Mesodermal cell (in vitro differentiated cells): ENCODE data around the gene TRIM33.
"Not testable (repeated sequence)": the region's sequence is repeated elsewhere in the genome, so short reads cannot be mapped to it uniquely, and the experiment has no call there.

Source experiments
- H3K27ac ChIP-seq: 2 replicates; pipeline ENCODE4 v1.7.0; 2013; ENCODE audit warnings: mild to moderate bottlenecking, low read depth, low read length, moderate library complexity; ENCODE audit not compliant: severe bottlenecking
- H3K36me3 ChIP-seq: 2 replicates; pipeline ENCODE4 v1.7.1; 2013; ENCODE audit warnings: mild to moderate bottlenecking, low read length, moderate library complexity; ENCODE audit not compliant: control insufficient read depth, insufficient read depth
- H3K4me1 ChIP-seq: one replicate; pipeline ENCODE4 v1.7.1; 2013; ENCODE audit warnings: mild to moderate bottlenecking, low read length; ENCODE audit not compliant: insufficient read depth, control insufficient read depth, poor library complexity, severe bottlenecking
- H3K4me3 ChIP-seq: 2 replicates; pipeline ENCODE4 v1.7.0; 2013; ENCODE audit warnings: low read length, control low read depth, mild to moderate bottlenecking; ENCODE audit not compliant: insufficient read depth, poor library complexity, severe bottlenecking; ENCODE audit errors: extremely low read depth
- H3K9me3 ChIP-seq: 2 replicates; pipeline ENCODE4 v1.7.1; 2013; ENCODE audit warnings: mild to moderate bottlenecking, low read length, moderate library complexity; ENCODE audit not compliant: control insufficient read depth
- WGBS, 2 experiments: methylation state at CpG; one replicate each; pipeline ENCODE4 v1.1.5; 2013; ENCODE audit warnings: missing lambda C conversion rate in 2 of 2; ENCODE audit not compliant: insufficient coverage in 2 of 2; 5-methylcytosine and 5-hydroxymethylcytosine counted together

Gene TRIM33

DNA sequence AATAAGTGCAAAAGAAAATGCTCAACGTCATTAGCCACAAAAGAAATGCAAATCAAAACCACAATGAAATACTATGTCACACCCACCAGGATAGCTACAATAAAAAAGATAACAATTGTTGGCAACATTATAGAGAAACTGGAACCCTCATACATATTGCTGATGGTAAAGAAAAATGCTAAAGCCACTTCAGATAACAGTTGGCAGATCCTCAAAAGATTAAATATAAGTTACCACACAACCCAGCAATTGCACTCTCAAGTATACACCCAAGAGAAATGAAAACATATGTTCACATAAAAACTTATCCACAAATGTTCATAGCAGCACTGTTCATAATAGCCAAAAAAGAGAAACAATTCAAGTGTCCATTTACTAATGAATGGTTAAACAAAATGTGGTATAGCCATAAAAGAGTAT lies 20.7 kb downstream of the TRIM33 start:
- Histone ChIP-seq H3K36me3 (peaks cover 3% of the 10 kb centered on the region), H3K4me3 (no peak overlapping the region), H3K27ac (no peak overlapping the region), H3K4me1 (no peaks in the 10 kb centered on the region), H3K9me3 (no peaks in the 10 kb centered on the region)
- no CpG with 5 or more reads among the region's 1 CpG for WGBS, 2 experiments

DNA sequence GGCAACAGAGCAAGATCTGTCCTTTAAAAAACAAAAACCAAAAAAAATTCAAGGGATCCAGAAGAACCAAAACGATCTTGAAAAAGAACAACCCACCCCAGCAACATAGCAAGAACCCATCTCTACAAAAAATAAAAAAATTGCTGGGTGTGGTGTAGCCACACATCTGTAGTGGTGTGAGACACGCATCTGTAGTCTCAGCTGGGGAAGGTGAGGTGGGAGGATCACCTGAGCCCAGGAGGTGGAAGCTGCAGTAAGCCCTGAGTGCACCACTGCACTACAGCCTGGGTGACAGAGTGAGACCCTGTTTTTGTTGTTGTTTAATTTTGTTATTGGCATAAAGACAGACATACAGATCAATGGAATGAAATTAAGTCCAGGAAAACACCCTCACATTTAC lies 22.3 kb downstream of the TRIM33 start:
- H3K36me3 ChIP-seq: no peaks in the 10 kb centered on the region
- H3K27ac ChIP-seq: no peak overlapping the region
- H3K4me3 ChIP-seq: no peak overlapping the region
- H3K4me1 ChIP-seq: no peaks in the 10 kb centered on the region
- H3K9me3 ChIP-seq: no peaks in the 10 kb centered on the region
- 100% methylated on average over 1 of the region's 2 CpGs for WGBS, 2 experiments

DNA sequence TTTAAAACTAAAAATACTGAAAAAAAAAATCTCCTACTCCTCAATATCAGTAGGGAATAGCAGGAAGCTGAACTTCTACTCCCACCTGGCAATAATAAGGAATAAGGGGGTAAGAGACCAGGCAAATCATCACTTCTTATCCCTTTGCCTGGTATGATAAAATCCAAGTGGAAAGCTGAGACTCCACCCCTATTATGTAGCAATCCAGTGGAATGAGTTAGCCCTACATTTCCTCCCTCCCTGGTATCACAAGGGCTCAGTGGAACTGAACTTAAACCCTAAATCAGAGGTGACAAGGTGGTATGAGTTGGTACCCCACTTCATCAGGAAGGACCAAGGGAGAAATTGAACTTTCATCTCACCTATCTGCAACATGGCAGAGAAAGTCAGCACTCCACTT lies 25.7 kb downstream of the TRIM33 start:
- Histone ChIP-seq H3K4me1 (no peaks in the 10 kb centered on the region), H3K4me3 (no peak overlapping the region), H3K36me3 (peaks cover 10% of the 10 kb centered on the region), H3K27ac (no peak overlapping the region), H3K9me3 (peaks cover 7% of the 10 kb centered on the region)

DNA sequence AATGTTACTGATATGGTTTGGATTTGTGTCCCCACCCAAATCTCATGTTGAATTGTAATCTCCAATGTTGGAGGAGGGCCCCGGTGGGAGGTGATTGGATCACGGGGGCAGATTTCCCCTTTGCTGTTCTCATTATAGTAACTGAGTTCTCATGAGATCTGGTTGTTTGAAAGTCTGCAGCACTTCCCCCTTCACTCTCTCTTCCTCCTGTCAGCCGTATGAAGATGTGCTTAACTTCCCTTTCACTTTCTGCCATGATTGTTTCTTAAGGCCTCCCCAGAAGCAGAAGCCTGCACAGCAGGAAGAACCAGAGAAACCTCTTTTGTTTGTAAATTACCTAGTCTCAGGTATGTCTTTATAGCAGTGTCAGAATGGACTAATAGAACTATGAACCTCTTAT lies 28.4 kb downstream of the TRIM33 start:
- Histone ChIP-seq H3K4me1 (no peaks in the 10 kb centered on the region), H3K4me3 (no peak overlapping the region), H3K36me3 (peaks cover 14% of the 10 kb centered on the region), H3K9me3 (peaks cover 15% of the 10 kb centered on the region), H3K27ac (no peak overlapping the region)
- 73 to 93% methylated on average over 2 of the region's 3 CpGs for WGBS, 2 experiments

DNA sequence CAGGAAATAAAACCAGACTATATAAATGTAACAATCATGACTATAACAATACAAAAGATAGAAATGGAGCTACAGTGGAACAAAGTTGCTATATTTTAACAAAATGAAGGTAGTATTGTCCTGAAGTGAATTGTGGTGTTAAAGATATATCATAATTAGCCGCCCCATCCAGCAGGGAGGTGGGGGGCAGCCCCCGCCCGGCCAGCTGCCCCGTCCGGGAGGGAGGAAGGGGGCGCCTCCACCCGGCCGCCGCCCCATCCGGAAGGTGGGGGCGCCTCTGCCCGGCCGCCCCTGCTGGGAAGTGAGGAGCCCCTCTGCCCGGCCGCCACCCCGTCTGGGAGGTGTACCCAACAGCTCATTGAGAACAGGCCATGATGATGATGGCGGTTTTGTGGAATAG lies 31.4 kb downstream of the TRIM33 start:
- not testable (repeated sequence) for H3K4me3 ChIP-seq

DNA sequence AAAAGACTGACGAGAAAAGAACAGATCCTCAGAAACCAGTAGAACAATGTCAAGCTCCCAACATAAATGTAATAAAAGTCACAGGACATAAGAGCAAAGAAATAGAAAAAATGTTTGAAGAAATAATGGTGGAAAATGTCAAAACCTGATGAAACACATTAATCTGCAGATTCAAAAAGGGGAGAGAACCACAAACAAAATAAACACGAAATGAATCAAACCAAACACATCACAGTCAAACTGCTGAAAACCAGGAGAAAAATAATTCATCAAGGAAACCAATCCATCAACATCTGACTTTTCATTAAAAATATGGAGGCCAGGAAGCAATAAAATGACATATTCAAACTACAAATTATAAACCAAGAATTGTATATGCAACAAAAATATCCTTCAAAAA lies 31.9 kb downstream of the TRIM33 start:
- Histone ChIP-seq H3K4me3 (no peak overlapping the region), H3K4me1 (no peaks in the 10 kb centered on the region), H3K36me3 (peaks cover 14% of the 10 kb centered on the region), H3K9me3 (peaks cover 15% of the 10 kb centered on the region), H3K27ac (no peak overlapping the region)
- no CpG with 5 or more reads among the region's 2 CpGs for WGBS, 2 experiments

More for the DNA sequence above, 31.4 kb downstream of the TRIM33 start:
- WGBS, 2 experiments: 95 to 97% methylated on average over 4 to 9 of the region's 17 CpGs
- H3K4me1 ChIP-seq, H3K27ac ChIP-seq: not testable (repeated sequence)
- Histone ChIP-seq H3K9me3 (peaks cover 15% of the 10 kb centered on the region), H3K36me3 (peaks cover 14% of the 10 kb centered on the region)

DNA sequence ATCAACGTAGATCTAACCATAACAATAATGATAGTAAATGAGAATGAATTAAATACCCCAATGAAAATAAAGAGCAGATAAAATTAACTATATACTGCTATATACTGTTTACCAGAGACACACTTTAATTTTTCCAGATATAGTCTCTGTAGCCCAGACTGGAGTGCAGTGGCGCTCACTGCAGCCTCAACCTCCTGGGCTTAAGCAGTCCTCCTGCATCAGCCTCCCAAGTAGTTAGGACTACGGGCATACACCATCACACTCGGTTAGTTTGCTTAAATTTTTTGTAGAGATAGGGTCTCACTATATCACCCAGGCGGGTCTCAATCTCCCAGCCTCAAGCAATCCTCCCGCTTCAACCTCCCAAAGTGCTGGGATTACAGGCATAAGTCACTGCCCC lies 37.2 kb downstream of the TRIM33 start:
- no peak overlapping the region for H3K4me3 ChIP-seq
- no peak overlapping the region for H3K27ac ChIP-seq
- no peaks in the 10 kb centered on the region for H3K9me3 ChIP-seq
- 80 to 100% methylated on average over 1 of the region's 6 CpGs for WGBS, 2 experiments
- no peaks in the 10 kb centered on the region for H3K4me1 ChIP-seq
- no peaks in the 10 kb centered on the region for H3K36me3 ChIP-seq

DNA sequence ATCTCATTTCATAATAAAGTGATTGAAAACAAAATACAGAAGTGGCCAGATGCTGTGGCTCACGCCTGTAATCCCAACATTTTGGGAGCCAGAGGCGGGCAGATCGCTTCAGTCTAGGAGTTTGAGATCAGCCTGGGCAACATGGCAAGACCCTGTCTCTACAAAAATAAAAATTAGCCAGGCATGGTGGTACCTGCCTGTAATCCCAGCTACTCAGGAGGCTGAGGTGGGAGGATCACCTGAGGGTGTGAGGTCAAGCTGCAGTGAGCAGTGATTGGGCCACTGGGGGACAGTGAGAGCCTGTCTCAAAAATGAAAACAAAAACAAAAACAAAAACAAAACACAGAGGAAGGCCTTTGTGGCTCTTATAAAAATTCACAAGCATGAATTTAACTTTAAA lies 38.6 kb downstream of the TRIM33 start:
- Histone ChIP-seq H3K9me3 (no peaks in the 10 kb centered on the region), H3K27ac (no peak overlapping the region)

DNA sequence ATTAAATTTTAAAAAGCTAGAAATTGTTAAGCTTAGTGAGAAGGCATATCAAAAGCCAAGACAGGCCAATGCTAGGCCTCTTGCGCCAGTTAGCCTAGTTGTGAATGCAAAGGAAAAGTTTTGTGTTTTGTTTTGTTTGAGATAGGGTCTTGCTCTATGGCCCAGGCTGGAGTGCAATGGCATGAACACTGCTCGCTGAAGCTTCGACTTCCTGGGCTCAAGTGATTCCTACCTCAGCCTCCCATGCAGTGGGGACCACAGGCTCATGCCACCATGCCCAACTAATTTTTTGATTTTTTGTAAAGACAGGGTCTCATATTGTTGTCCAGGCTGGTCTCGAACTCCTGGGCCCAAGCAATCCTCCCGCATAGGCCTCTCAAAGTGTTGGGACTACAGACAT lies 40.3 kb downstream of the TRIM33 start:
- Histone ChIP-seq H3K27ac (no peak overlapping the region), H3K36me3 (peaks cover 6% of the 10 kb centered on the region), H3K4me1 (no peaks in the 10 kb centered on the region), H3K4me3 (no peak overlapping the region), H3K9me3 (no peaks in the 10 kb centered on the region)
- 70 to 71% methylated on average over 5 of the region's 5 CpGs for WGBS, 2 experiments

More for the DNA sequence above, 38.6 kb downstream of the TRIM33 start:
- H3K4me3 ChIP-seq: no peak overlapping the region
- WGBS, 2 experiments: 95 to 97% methylated on average over 3 of the region's 3 CpGs
- no peaks in the 10 kb centered on the region for H3K36me3 ChIP-seq
- no peaks in the 10 kb centered on the region for H3K4me1 ChIP-seq

DNA sequence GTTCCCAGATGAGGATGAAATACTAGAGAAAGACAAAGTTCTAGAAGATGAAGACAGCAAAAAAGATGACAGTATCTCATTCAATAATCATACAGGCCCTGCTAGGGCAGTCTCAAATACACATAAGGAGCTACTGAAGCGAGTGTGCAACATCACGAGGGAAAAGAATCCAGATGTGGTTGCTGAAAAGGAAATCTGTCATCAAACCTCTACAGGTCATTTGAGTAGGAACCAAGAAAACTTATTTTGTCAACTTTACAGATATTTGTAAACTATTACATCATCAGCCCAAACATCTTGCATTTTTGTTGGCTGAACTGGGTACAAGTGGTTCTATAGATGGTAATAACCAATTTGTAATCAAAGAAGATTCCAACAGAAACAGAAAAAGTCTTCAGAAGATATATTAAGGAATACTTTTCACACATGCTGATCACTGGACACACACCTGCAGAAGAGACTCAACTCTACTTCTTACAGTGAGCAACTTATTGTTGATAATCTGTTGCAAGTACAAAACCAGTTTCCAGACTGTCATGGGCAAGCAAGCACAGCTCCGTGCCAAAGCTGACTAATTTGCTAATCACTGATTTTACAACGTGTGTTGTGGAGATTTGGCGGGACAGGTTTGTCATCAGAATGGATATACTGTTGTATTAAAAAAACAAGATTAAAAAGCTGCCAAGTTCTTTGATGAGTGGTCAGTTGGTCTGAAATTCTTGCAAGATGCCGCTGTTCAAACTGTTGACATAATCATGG lies 42.1 kb downstream of the TRIM33 start:
- H3K9me3 ChIP-seq: no peaks in the 10 kb centered on the region
- no peak overlapping the region for H3K27ac ChIP-seq
- no peaks in the 10 kb centered on the region for H3K4me1 ChIP-seq
- H3K4me3 ChIP-seq: no peak overlapping the region
- peaks cover 14% of the 10 kb centered on the region for H3K36me3 ChIP-seq
- WGBS, 2 experiments: 84 to 91% methylated on average over 3 to 4 of the region's 6 CpGs

DNA sequence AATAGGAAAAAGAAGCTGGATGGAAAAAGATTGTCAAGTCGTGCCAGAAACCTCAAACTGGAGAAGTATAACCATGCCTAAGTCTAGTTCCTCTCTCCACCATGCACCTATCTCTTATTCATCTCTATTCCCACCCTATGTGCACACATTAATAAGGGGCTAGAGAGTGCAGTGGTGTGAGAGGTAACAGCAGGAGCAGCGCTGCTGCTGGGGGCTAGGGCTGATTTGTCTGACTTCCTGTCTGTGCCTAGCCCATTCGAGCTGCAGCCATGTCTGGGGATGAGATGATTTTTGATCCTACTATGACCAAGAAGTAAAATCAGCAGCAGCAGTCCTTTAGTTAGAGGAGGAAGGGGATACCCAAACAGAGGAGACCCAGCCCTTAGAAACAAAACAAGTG lies 43.0 kb downstream of the TRIM33 start:
- H3K27ac ChIP-seq: no peak overlapping the region

More for the DNA sequence above, 43.0 kb downstream of the TRIM33 start:
- Histone ChIP-seq H3K36me3 (peaks cover 17% of the 10 kb centered on the region), H3K4me3 (no peak overlapping the region), H3K4me1 (no peaks in the 10 kb centered on the region), H3K9me3 (no peaks in the 10 kb centered on the region)
- WGBS, 2 experiments: 80% methylated on average over 1 of the region's 3 CpGs; no CpG with 5 or more reads in 1 of the 2 experiments
